Uterus (tissue), 2 donors: ENCODE results near the gene ATF7IP.

ENCODE experiments used
- POLR2A ChIP-seq, 2 donors: fragments of 450-650 bp; IDR thresholded peaks; one replicate each; pipeline ENCODE4 v1.6.1; 2016; ENCODE audit warnings: antibody characterized with exemption in 2 of 2, mild to moderate bottlenecking in 1 of 2, moderate library complexity in 1 of 2
- TF ChIP-seq, protein P1 (sequence below), 4 experiments: fragments of 200-600 bp in 2 of 4; fragments of 450-650 bp in 2 of 4; sonication (generic) in 2 of 4; IDR thresholded peaks; one replicate each; pipeline ENCODE4 v1.5.1; 2016 to 2019; ENCODE audit warnings: antibody characterized with exemption in 4 of 4, mild to moderate bottlenecking in 2 of 4, moderate library complexity in 1 of 4

DNA sequence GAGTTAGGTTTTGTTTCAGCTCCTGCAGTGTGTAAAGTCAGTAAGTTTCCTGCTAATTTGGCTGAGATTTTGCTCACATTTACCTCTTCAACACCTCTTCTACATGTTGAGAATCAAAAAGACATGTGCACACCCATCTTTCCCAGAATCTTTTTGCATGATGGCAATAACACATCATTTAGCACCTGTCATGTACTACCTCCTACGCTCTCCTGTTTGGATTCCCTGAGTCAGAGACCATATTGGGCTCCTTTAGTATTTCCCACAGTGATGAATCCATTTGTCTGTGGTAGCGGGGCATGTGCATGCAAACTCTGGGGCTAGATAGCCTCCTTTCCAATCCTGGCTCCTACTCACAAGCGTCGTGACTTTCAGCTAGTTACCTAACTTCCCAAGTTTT lies 182.1 kb downstream of the ATF7IP start:
- TF ChIP-seq, protein P1, sequence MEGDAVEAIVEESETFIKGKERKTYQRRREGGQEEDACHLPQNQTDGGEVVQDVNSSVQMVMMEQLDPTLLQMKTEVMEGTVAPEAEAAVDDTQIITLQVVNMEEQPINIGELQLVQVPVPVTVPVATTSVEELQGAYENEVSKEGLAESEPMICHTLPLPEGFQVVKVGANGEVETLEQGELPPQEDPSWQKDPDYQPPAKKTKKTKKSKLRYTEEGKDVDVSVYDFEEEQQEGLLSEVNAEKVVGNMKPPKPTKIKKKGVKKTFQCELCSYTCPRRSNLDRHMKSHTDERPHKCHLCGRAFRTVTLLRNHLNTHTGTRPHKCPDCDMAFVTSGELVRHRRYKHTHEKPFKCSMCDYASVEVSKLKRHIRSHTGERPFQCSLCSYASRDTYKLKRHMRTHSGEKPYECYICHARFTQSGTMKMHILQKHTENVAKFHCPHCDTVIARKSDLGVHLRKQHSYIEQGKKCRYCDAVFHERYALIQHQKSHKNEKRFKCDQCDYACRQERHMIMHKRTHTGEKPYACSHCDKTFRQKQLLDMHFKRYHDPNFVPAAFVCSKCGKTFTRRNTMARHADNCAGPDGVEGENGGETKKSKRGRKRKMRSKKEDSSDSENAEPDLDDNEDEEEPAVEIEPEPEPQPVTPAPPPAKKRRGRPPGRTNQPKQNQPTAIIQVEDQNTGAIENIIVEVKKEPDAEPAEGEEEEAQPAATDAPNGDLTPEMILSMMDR (IDR thresholded peaks at IDR 0.05): no peak
- TF ChIP-seq POLR2A (IDR thresholded peaks at IDR 0.05): no peak
